ENCODE data around the gene DIS3L2. TPM values are rescaled to one million over a fixed set of nuclear protein-coding genes. Genes with fewer than 3 reads are reported as not detected.
A peak's percentile ranks its signal among the peaks of the same experiment; 100 is the strongest.

The DIS3L2 gene
- total RNA-seq, 4 donors from 2014 or later, result 12.8 to 27.3 (median 16.8) TPM

DNA sequence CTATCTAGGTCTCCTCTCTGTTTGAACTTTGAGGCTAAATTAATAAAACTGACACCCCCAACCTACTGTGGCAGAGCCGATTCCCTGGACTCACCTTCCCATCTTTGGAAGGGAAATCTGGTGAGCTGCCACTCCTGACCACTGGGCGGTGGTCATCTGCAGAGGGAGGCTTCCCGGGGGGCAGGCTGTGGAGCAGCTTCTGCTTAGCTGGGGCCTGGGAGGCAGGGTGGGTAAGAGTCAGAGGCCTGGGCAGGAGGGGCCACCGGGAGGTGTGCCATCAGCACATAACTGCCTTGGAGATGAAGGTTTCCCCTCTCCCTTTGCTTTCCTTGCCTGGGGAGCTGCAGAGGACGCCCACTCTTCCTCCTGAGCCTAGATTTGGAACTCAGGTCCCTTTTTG is 33.0 kb upstream of the DIS3L2 start:
- TF ChIP-seq, protein P1, sequence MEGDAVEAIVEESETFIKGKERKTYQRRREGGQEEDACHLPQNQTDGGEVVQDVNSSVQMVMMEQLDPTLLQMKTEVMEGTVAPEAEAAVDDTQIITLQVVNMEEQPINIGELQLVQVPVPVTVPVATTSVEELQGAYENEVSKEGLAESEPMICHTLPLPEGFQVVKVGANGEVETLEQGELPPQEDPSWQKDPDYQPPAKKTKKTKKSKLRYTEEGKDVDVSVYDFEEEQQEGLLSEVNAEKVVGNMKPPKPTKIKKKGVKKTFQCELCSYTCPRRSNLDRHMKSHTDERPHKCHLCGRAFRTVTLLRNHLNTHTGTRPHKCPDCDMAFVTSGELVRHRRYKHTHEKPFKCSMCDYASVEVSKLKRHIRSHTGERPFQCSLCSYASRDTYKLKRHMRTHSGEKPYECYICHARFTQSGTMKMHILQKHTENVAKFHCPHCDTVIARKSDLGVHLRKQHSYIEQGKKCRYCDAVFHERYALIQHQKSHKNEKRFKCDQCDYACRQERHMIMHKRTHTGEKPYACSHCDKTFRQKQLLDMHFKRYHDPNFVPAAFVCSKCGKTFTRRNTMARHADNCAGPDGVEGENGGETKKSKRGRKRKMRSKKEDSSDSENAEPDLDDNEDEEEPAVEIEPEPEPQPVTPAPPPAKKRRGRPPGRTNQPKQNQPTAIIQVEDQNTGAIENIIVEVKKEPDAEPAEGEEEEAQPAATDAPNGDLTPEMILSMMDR (IDR thresholded peaks at IDR 0.05 in 4 of 5, conservative IDR thresholded peaks at IDR 0.05 in 1 of 5), result no peak
- TF ChIP-seq POLR2A (IDR thresholded peaks at IDR 0.05), result no peak
- in situ Hi-C loops (cut with MboI; ENCODE audit: low sequenced_read_pairs in 4 of 4), result loop anchor here in 2 of 4 donors (10.0 kb wide), 3 partner anchors 206 to 396 kb away; no protein-coding TSS in a partner anchor
- Histone ChIP-seq H3K36me3 (no peaks in the 10 kb centered on the region), H3K27ac (no peak overlapping the region), H3K4me3 (no peak overlapping the region), H3K27me3 (peaks cover 25 to 50% (median 48%) of the 10 kb centered on the region in 3 donors), H3K9me3 (no peaks in the 10 kb centered on the region), H3K4me1 (peaks cover 8 to 21% of the 10 kb centered on the region in 2 donors)
- ATAC-seq (no peak), DNase-seq (no peak)
- intact Hi-C loops (cut with DNase I; ENCODE audit: low total_unique reads), result no loop called here

DNA sequence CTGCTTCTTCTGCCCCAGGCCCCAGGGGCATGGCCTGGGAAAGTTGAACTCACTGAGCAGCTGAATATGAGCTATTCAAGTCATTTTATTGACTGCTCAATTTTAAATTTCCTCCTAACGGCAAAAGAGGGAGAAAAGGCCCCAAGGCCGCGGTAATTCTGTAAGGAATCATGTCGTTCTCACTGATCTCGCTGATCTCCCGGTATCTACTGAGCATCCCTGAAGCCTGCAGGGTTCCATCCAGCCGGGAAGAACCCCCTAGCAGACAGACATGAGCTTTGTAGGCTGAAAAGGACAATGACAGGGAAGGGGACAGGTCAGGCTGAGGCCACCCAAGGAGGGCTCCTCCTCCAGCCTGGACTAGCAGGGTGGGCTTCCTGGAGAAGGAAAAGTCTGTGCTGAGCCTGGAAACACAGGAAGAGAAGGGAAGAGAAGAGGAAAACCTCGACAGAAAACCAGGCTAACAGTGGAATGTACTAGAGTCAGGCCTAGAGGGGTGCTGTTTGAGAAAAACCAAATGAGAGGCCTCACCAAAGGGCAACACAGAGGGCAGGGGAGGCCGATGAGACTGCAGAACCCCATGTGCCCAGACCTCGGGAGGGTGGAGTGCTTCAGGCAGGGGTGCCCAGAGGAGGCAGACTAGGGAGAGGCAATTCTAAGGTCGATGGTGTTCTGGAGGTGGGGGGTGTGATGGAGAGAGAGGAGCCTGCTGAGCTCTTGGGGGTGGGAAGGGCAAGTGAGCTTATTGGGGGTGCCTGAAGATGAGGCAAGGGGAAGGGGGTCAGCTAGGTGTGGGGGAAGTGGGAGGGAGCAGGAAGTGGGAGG is 32.4 kb upstream of the DIS3L2 start:
- DNase-seq (no peak), ATAC-seq (no peak)
- H3K4me3 ChIP-seq, result no peak overlapping the region
- peaks cover 8 to 21% of the 10 kb centered on the region in 2 donors for H3K4me1 ChIP-seq
- no peak overlapping the region for H3K27ac ChIP-seq
- H3K9me3 ChIP-seq, result no peaks in the 10 kb centered on the region
- TF ChIP-seq POLR2A (IDR thresholded peaks at IDR 0.05), result no peak
- TF ChIP-seq, protein P1 (IDR thresholded peaks at IDR 0.05 in 4 of 5, conservative IDR thresholded peaks at IDR 0.05 in 1 of 5), result no peak
- in situ Hi-C loops (cut with MboI; ENCODE audit: low sequenced_read_pairs in 4 of 4), result loop anchor here in 2 of 4 donors (10.0 kb wide), 3 partner anchors 206 to 396 kb away; no protein-coding TSS in a partner anchor
- H3K27me3 ChIP-seq, result peaks cover 25 to 44% (median 42%) of the 10 kb centered on the region in 3 donors
- intact Hi-C loops (cut with DNase I; ENCODE audit: low total_unique reads), result no loop called here
- H3K36me3 ChIP-seq, result no peaks in the 10 kb centered on the region

DNA sequence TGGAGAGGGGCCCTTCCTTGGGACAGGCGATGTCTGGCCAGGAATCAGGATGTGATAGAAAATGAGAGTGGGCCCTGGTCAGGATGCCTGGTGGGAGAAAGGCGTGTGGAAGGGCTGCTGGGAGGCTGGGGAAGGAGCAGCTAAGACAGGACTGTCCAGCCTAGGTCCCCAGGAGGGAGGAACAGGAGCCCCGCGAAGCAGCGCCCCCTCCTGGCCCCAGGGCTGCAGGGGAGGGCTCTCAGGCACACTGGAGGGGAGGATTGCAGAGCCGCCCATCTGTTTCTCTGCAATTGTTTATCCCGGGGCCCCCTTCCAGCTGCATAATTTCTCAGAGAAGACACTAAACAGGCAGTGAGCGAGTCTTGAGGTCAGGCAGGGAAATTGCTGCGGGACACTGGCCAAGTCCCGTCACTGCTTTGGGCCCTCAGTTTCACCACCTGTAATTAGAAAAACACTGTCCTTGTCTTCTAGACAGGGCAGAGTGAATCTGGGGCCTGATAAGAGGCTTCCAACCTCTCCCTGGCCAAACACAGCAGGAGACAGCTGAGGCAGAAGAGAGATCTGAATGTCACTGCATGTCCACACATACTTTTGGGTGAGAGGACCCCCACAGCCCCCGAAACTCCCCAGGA is 31.4 kb upstream of the DIS3L2 start:
- intact Hi-C loops (cut with DNase I; ENCODE audit: low total_unique reads), result no loop called here
- Histone ChIP-seq H3K4me1 (peaks cover 8 to 21% of the 10 kb centered on the region in 2 donors), H3K27ac (no peak overlapping the region), H3K27me3 (peaks cover 25 to 36% (median 34%) of the 10 kb centered on the region in 3 donors), H3K9me3 (no peaks in the 10 kb centered on the region), H3K36me3 (no peaks in the 10 kb centered on the region), H3K4me3 (no peak overlapping the region)
- TF ChIP-seq, protein P1 (IDR thresholded peaks at IDR 0.05 in 4 of 5, conservative IDR thresholded peaks at IDR 0.05 in 1 of 5), result peak in 1 of 5 experiments; percentile 13
- no peak for TF ChIP-seq POLR2A (IDR thresholded peaks at IDR 0.05)
- ATAC-seq (no peak), DNase-seq (no peak)
- in situ Hi-C loops (cut with MboI; ENCODE audit: low sequenced_read_pairs in 4 of 4), result loop anchor here in 2 of 4 donors (10.0 kb wide), 3 partner anchors 205 to 395 kb away; no protein-coding TSS in a partner anchor

DNA sequence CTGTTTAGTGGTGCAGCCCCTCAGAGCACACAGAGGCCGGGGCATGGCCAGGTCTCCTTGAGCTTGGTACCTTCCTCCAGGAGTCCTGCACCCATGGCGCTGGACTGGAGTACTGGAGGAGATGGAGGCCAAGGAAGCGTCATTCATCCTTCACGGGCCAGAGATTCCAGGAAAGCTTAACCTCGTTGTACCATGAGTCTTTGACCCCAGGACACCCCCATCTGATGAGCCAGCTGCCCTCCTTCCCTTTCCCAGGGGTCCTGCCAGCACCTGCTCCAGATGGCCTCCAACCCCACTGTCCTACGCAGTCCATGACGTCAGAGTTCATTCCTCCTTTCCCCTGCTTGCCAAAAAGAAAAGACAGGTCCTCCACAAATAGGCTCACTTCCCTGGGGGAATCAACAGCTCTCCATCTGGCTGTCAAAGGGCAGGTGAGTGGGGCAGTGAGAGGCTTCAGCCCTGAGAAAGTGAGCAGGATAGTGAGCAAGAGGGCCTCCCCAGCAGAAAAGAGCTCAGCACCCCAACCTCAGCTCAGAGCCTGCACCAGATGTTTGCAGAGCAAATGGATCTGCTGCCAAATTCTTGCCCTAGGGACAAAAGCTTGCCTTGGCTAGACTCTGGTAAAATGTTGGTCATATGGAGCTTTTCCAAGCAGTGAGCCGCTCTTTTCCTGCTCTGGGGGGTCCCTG is 30.8 kb upstream of the DIS3L2 start:
- Histone ChIP-seq H3K36me3 (no peaks in the 10 kb centered on the region), H3K4me3 (no peak overlapping the region), H3K27ac (peak overlapping the region; percentile 2 to 42 (median 20)), H3K4me1 (peaks cover 7 to 16% of the 10 kb centered on the region in 2 donors), H3K9me3 (no peaks in the 10 kb centered on the region), H3K27me3 (peaks cover 20 to 30% (median 29%) of the 10 kb centered on the region in 3 donors)
- DNase-seq (peak in 1 of 2 donors; percentile 66), ATAC-seq (peak; percentile 21 to 35)
- intact Hi-C loops (cut with DNase I; ENCODE audit: low total_unique reads) (no loop called here), in situ Hi-C loops (cut with MboI; ENCODE audit: low sequenced_read_pairs in 4 of 4) (no loop called here)
- TF ChIP-seq, protein P1 (IDR thresholded peaks at IDR 0.05 in 4 of 5, conservative IDR thresholded peaks at IDR 0.05 in 1 of 5), result no peak
- TF ChIP-seq POLR2A (IDR thresholded peaks at IDR 0.05), result no peak

Data from gastrocnemius medialis (tissue), 4 donors.